NCI-H2171 treated with DMSO at 0.1 percent for 48 hours (cell line): Measurements from ENCODE around the gene UPK3A.
A peak's percentile ranks its signal among the peaks of the same experiment; 100 is the strongest.
"Not testable (repeated sequence)": the region's sequence is repeated elsewhere in the genome, so short reads cannot be mapped to it uniquely, and the experiment has no call there.

ENCODE experiments used
- DNase-seq: peaks from one replicate; lab custom pipeline; 2025; lab: John Stamatoyannopoulos, UW

The UPK3A gene

GRCh38 chr22:45257941-45258340 lies 26.8 kb upstream of the UPK3A start:
- DNase-seq, result not testable (repeated sequence)

DNA sequence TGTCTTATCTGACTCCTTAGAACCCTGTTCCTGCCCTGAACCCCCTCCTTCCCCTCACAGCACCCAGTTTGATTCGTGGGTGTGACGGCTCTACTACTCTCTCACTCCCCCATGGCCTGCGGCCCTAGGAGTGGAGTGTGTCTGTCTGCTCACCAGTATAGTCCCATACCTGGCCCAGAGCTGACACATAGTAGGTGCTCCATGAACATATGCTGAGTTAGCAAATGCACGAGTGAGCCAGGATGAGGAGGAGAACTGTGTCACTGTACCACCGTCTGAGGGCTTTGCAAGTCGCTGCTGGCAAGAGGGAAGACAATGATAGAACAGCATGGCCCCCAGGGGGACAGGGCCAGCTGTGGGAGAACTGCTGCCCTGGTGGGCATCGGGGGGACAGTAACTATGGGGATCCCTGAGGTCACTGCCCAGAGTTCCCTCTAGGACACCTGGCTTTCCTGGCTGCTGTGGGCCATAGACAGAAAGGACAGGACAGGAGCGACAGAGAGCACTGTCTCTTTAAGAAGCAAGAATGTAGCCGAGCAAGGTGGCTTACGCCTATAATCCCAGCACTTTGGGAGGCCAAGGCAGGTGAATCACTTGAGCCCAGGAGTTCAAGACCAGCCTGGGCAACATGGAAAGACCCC lies 24.9 kb upstream of the UPK3A start:
- no peak for DNase-seq

GRCh38 chr22:45260395-45260759 lies 24.4 kb upstream of the UPK3A start:
- not testable (repeated sequence) for DNase-seq

- DNase-seq, result peak; percentile 64
Observed at GRCh38 chr22:45261407-45262088, 23.2 kb upstream of the UPK3A start.

GRCh38 chr22:45262195-45262930 lies 22.4 kb upstream of the UPK3A start:
- DNase-seq, result no peak

DNA sequence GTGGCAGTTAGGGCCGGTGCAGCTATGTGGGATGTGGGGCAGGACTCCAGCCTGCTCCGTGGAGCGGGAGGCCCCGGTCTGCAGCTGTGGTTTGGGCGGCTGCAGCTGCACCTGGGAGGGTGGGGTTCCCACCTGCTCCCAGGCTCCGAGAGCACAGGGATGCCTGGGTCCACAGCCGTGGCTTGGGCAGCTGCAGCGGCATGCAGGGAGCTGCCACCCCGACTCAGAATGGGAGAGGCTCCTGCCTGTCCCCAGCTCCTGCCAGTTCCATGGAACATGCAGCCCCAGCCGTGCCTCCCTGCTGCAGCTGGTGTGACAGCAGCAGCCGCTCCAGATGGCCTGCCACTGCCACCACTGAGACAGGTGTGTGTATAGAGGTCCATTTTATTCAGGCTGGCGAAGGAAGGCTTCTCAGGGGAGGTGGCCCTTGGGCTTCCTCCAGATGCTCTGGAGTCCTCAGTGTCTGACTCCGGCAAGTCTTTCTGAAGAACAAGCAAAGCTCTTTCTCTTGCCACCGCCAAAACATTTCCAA lies 21.8 kb upstream of the UPK3A start:
- DNase-seq, result peak; percentile 90

DNA sequence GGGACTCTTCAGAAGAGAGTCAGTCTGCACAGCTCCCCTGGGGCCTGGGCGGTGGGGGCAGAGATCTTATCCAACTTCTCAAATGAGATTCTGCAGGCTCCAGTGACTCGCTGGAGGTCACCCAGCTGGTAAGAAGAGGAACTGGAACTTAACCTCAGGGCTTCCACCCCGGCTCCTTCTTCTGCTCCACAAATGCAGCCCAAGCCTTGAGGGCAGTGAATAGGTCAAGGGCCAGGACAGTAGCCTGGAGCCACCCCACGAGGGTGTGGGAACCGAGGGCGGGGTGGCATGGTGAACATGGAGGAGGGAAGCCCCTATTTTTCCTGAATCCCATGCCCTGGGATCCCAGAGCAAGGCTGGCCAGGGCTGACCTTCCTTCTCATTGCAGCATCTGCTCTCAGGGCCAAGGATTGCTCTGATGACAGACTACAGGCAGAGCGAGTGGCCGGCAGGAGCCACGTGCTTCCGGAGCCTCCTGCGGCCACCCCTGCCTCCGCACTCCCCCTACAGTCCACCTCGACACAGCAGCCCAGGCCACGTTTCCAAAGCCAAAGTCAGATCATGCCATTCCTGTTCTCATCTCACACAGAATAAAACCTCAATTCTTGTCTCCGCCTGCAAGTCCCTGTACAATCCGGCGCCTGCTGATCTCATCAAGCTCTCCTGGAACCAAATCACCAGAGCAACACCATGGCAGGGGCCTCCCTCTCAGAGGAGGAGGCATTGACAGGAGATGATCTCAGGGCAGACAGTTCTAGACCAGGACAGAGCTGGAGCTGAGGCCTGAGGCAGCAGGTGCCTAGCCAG lies 21.1 kb upstream of the UPK3A start:
- DNase-seq, result no peak

- no peak for DNase-seq
Observed at GRCh38 chr22:45265535-45265934, 19.2 kb upstream of the UPK3A start.

DNA sequence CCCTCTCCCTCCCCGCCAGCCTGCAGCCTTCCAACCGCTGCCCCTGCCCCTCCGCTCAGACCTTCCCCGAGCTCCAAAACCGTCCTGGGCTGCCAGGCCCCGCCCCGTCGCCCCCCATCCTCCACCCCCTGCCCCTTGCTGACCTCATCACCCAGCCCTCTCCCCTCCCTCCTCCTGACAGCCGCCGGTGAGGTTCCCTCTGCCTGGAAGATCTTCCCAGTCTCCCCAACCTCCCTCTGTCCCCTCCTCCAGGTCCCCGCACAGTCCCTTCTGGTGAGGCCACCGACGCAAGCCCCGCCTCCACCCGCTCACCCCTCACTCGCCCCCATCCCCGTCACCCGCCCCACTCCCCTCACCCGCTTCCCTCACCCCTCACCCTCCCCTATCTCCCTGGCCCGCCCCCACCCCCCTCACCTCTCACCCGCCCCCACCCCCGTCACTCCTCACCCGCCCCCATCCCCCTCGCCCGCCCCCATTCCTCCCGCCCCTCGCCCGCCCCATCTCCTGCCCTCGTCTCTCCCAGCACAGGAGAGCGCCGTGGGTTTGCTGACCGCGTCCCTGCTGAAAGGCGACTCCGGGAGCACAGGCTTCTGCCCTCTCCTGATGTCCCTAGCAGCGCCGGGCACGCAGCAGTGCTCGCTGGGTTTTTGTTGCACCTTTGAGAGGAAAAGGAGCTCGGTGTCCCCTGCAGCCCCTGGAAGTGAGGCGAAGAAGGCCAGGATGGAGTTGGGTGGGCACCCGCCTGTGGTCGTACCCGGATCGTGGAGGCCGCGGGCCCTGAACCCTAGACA lies 16.4 kb upstream of the UPK3A start:
- peak; percentile 40 for DNase-seq

- peak; percentile 67 for DNase-seq
Observed at GRCh38 chr22:45268958-45269844, 15.5 kb upstream of the UPK3A start.

DNA sequence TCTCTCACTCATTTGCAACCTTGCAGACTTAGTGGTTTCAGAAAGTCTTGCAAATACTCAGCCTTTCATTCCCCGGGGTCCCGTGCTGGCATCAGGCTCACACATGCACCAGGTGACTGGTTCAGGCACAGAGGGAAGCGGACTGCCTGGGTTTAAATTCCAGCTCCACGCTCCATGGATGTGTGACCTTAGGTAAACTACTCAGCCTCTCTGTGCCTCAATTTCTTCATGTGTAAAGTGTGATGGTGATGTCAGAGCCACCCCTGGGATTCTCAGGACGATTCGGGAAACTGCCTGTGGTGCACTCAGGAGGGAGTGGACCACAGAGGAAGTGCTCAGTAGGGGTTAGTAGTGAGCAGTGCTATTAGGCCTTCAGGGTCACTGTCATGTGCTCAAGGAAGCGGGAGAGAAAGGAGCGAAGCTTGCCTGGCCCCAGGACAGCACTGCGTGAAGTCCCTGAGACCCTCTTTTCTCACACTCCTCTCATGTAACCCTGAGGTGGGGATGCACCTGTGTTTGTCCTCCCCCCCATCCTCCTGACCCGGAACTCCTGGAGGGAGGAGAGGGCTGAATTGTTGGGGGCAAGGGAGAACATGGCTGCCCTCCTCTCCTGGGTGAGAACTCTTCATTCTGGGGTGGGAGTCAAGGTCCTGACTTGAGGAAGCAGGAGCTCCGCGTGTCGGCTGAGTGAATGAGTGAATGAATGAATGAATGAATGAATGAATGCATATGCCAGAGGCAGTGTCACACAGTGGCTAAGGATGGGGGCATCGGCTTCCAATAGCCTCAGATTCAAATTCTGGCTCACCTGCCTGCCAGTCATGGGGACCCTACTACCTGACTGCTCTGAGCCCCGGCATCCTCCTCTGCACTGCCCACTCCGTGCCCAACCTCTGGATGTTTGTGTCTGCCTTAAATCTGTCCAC lies 14.4 kb upstream of the UPK3A start:
- no peak for DNase-seq

- DNase-seq, result no peak
Observed at GRCh38 chr22:45271667-45272201, 13.0 kb upstream of the UPK3A start.

- DNase-seq, result no peak
Observed at GRCh38 chr22:45272498-45272897, 12.3 kb upstream of the UPK3A start.

GRCh38 chr22:45273452-45274075 lies 11.2 kb upstream of the UPK3A start:
- DNase-seq, result no peak

- DNase-seq, result no peak
Observed at GRCh38 chr22:45276507-45277105, 8.1 kb upstream of the UPK3A start.

DNA sequence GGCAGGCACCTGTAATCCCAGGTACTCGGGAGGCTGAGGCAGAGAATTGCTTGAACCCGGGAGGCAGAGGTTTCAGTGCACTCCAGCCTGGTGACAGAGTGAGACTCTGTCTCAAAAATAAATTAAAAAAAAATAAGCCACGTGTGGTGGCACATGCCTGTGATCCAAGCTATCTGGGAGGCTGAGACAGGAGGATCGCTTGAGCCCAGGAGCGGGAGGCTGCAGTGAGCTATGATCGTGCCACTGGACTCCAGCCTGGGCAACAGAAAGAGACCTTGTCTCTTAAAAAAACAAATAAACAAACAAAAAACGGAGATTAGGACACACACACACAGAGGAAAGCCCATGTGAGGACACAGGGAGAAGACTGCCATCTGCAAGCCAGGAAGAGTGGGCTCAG lies 7.0 kb upstream of the UPK3A start:
- not testable (repeated sequence) for DNase-seq

- no peak for DNase-seq
Observed at GRCh38 chr22:45278125-45278524, 6.6 kb upstream of the UPK3A start.

DNA sequence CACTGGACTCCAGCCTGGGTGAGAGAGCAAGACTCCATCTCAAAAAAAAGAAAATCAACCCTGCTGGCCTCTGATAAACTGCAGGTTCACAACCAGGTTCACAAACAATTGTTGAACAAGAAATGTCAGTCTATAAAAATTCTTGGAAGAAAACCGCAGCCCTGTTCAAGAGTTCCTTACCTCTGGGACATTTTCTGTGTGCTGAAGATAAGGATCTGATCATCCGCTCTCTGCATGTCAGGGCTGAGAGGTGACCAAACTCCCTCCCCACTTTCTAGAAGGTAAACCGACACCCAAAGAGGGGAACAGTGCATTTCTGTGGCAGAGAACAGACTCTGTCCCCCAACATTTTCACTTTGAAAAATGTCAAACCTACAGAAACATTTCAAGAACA lies 4.2 kb upstream of the UPK3A start:
- no peak for DNase-seq
